Measurements from ENCODE around the gene AUH.

DNA sequence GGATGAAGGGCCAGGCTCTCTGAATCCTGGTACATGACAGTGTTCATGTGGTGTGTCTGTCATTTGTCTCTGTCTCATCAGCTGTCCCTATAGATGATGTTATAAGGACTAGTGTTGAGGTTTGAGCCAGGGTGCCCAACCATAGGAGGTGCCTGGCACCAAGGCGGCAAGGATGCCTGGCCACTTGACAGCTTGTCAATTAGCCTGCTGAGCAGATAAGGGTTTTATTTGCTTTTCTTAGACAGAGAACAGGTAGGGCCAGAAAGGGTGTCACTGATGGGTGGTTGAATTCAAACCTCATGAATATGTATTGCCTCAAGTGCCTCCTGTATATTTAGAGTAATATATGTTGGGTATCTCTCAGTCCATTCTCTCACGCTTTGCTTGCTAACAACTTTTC is 30.1 kb upstream of the AUH start:
- TF ChIP-seq FOXM1 (IDR thresholded peaks at IDR 0.05; ENCODE audit: borderline replicate concordance, low read depth) (no peak), NFIC (IDR thresholded peaks at IDR 0.05) (no peak), RAD21 (IDR thresholded peaks at IDR 0.05; ENCODE audit: low read depth) (no peak), TAF1 (IDR thresholded peaks at IDR 0.05; ENCODE audit: low read depth) (no peak)
- TF ChIP-seq, protein P1, sequence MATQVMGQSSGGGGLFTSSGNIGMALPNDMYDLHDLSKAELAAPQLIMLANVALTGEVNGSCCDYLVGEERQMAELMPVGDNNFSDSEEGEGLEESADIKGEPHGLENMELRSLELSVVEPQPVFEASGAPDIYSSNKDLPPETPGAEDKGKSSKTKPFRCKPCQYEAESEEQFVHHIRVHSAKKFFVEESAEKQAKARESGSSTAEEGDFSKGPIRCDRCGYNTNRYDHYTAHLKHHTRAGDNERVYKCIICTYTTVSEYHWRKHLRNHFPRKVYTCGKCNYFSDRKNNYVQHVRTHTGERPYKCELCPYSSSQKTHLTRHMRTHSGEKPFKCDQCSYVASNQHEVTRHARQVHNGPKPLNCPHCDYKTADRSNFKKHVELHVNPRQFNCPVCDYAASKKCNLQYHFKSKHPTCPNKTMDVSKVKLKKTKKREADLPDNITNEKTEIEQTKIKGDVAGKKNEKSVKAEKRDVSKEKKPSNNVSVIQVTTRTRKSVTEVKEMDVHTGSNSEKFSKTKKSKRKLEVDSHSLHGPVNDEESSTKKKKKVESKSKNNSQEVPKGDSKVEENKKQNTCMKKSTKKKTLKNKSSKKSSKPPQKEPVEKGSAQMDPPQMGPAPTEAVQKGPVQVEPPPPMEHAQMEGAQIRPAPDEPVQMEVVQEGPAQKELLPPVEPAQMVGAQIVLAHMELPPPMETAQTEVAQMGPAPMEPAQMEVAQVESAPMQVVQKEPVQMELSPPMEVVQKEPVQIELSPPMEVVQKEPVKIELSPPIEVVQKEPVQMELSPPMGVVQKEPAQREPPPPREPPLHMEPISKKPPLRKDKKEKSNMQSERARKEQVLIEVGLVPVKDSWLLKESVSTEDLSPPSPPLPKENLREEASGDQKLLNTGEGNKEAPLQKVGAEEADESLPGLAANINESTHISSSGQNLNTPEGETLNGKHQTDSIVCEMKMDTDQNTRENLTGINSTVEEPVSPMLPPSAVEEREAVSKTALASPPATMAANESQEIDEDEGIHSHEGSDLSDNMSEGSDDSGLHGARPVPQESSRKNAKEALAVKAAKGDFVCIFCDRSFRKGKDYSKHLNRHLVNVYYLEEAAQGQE (IDR thresholded peaks at IDR 0.05; ENCODE audit: low read depth): no peak

Measured in Ishikawa (cell line).